ENCODE data around the gene PARP6.
A peak's percentile ranks its signal among the peaks of the same experiment; 100 is the strongest.

PARP6 gene, protein sequence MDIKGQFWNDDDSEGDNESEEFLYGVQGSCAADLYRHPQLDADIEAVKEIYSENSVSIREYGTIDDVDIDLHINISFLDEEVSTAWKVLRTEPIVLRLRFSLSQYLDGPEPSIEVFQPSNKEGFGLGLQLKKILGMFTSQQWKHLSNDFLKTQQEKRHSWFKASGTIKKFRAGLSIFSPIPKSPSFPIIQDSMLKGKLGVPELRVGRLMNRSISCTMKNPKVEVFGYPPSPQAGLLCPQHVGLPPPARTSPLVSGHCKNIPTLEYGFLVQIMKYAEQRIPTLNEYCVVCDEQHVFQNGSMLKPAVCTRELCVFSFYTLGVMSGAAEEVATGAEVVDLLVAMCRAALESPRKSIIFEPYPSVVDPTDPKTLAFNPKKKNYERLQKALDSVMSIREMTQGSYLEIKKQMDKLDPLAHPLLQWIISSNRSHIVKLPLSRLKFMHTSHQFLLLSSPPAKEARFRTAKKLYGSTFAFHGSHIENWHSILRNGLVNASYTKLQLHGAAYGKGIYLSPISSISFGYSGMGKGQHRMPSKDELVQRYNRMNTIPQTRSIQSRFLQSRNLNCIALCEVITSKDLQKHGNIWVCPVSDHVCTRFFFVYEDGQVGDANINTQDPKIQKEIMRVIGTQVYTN

DNA sequence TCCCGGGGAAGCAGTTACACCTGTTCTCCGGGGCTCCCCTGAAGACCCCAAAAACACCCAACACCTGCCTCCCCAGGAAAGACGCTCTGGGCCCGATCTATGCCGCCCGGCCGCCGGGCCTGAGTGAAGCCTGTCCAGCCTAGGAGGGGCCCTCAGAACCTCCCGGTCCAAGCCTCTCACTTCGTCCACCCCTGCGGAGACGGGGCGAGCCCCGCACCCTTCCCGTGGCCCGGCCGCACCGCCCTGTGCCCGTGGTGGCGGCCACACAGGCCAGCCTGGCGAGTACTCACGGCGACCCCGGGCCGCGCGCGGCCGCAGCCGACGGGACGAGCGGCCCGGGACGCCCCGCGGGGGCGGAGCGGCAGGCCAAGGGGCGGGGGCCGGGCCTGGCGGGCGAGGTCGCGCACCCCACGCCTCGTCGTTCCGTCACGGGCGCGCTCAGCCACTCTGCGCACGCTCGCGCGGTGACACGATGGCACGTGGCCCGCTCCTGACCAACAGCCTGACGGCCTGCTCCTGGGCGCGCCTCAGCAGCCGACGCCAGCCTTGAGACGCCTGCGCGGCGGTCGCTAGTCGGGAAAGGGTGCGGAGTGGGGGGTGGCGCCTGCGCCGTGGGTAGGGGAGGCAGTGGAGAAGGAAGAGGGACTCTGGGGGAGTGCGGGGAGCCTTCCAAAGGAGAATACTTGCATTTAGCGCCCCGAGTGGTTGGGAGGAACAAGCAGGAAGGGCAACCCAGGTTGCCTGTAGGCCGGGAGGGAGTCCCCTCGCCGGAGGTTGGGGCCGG lies at the start of gene PARP6:
Gene PARP6, minus strand, starts transcription at position 342 of the 784 bp plus-strand sequence. CDS start 5,077 bp downstream, outside the sequence.
- peak; percentile 98 for DNase-seq

DNA sequence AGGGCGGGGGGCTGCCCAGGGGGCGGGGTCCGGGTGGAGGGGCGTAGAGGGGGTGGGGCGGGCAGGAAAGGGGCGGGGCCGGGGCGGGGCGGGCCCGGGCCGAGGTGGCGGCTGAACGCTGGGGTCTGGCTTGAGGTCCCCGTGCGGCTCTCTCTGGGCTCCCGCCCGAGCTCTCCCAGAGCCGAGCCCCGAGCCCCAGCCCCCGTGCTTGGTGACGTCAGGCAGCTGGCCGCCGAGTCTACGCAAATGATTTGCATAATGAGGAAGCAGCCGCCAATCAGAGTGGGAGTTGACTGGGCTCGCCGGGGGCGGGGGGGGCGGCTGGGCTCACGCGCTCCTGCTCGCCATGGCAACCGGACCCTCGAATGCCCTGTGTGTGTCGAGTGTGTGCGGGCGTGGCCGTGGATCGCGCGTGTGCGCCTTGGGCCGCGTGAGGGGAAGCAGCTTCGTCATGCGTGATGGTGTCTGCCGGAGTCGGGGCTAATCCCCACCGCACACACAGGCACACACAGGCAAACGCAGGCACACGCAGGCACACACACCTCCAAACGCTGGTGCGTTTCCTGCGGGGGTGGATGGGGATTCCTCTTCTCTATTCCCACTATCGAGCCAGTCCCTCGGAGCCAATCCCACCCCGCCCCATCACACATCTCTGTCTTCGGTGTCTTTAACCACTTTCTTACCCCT lies 47.8 kb upstream of the PARP6 start, which contains the start of gene CELF6:
Gene CELF6, minus strand, starts transcription at position 173 of the 687 bp plus-strand sequence. CDS start 283 bp downstream, outside the sequence.
- peak; percentile 55 for DNase-seq

DNA sequence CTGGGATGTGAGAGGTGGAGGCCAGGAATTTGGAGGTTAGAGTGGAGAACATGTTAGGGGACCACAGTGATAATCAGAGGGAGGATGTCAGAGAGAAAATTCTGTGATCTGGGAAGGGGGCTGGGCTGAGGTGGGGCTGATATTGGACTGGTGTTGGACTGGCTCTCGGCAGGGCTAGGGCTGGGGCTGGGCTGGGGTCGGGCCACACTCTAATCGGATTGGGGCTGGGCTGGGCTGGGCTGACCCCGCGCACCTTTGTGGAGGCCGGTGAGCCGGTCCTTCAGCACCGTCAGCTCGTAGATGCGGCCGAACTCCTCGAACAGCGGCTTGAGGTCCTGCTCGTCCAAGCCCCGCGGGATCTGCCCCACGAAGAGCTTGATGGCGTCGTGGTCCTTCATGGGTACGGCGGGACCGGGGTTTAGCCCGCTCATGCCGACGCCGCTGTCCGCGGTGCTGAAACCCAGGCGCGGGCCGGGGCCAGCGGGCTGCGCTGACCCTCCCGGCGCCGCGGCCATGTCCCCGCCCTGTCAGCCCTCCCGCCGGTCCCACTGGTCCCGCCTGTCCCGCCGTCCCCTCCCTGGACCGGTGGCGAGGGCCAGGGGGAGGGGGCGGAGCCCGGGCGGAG lies 47.1 kb upstream of the PARP6 start:
- peak; percentile 9 for DNase-seq

DNA sequence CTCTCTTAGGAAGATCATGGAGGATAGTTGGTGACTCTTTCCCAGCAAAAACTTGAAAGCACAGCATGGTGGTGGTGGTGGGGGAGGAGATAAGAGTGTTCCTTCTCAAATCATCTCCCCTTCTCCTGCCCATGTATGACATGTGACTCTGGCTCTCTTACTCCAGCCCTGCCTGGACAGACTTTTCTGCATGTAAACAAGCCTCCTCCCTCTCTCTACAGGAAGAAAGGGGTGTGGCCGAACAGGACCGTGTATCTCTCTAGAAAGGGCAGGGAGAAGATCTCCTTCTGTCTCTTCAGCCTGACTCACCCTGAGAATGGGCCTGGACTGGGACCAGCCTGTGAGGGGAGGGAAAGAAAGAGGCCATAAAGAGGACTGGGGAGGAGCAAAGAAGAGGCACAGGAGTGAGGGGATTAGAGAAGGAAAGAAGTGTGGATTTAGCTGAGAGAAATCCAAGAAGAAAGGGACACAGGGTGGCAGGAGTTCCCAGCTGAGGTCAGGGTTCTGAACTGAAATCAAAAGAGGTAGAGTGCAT lies 46.1 kb upstream of the PARP6 start:
- no peak for DNase-seq

DNA sequence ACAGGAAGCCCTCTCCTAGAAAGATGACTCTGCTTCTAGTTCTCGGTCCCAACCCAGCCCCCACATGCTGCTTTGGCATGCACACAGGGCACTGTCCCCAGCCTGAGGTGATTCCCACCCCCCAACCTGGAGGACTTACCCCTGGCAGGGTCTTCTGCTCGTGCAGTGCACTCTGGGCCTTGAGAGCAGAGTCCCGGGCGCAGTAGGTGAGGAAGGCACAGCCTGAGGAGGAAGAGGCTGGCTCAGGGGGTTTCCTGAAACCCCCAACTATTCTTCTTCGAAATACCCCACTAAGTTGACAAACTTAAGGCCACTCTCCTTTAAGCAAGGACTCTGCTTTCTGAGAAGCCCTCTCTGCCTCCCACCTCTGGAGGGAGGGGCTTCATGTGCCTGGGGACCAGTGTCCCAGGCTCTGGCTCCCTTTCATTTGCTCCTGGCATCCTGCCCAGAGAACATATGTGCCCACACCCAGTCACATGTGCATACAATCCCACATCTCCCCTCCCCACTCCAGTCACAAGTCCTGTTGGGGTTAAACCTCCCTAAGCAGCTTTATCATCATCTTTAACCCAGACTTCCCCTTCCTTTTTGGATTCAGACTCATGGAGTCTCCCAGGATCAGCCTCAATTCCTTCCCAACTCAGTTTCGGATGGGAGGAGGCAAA lies 43.5 kb upstream of the PARP6 start:
- DNase-seq = no peak

DNA sequence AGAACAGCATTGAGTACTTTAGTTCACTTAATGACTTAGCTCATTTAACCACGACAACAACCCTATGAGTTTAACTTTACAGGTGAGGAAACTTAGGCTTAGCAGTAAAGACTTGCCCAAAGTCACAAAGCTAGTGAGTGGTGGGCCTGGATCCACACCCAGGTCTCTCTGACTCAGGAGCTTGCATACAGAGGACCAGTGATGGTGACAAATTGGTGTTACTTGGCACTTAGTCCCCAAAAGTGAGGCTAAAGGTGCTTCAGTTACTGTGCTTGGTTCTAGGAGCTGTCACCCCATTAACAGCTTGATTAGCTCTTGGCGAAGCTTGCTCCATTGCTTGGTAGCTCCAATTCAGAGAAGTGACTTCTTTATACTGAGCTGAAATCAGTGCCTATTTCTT lies 41.5 kb upstream of the PARP6 start:
- DNase-seq = no peak

DNA sequence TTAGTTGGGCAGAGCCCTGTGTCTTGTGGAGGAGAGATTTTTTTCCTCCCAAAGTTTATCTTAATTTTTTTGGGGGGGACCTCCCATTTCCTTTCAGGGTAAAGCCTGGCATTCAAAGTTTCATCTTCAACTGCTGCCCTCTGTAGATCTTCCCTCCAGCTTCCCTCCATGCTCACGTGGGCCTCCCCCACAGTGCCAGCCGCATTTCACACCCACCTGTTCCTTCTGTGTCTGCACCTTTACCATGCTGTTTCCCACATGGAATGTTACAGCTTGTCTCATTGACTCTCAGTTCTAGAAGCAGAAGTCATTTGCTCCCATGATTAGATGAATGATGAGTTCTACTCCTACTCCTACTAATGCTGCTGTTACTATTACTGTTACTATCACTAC lies 41.1 kb upstream of the PARP6 start:
- no peak for DNase-seq

DNA sequence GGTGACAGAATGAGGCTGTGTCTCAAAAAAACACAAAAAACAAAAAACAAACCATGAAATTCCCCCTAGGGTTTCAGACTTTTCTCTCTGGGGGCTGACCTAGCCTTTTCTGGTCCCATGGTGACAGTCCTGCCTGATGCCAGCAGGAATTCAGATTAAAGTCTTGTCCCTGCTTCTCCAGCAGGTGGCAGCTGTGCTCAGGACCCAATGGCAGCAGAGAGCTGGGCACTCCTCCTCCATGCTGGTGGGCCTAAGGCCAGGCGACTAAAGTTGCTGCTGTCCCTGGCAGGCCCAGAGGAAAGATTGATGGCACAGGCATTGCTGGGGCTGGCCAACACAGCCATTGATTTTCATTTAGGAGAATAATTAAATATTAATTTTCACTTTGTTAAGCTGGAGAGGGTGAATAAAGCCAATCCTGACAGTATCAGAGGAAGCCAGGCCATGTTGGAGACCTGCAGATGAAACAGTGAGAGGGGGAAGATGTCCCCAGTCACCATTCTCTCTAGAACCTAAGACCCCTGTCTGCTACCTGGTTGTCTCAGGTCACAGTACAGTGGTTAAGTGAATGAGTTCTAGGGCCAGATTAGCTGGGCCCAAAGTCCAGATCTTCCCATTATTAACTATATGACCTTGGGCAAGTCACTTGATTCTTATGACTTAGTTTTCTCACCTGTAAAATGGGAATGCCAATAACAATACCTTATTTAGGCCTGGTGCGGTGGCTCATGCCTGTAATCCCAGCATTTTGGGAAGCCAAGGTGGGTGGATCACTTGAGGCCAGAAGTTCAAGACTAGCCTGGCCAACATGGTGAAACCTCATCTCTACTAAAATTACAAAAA lies 40.5 kb upstream of the PARP6 start:
- peak; percentile 26 for DNase-seq

DNA sequence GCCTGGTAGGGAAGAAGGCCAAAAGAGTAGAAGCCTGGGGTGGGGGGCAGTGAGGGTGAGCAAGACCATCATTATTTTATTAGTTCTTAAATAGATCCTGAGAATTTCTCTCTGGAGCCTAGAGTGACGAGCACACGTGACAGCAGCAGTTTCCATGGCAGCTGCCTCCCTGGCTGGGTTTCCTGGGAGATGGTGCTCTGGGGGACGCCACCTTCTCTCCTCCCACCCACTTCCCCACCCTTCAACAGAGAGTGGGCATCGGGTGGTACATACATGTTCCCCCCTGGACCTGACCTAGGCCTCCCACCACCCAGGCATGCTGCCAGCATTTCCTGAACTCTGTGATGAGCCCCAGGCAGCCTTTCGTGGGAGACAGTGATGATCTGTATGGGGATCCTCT lies 34.7 kb upstream of the PARP6 start:
- no peak for DNase-seq

DNA sequence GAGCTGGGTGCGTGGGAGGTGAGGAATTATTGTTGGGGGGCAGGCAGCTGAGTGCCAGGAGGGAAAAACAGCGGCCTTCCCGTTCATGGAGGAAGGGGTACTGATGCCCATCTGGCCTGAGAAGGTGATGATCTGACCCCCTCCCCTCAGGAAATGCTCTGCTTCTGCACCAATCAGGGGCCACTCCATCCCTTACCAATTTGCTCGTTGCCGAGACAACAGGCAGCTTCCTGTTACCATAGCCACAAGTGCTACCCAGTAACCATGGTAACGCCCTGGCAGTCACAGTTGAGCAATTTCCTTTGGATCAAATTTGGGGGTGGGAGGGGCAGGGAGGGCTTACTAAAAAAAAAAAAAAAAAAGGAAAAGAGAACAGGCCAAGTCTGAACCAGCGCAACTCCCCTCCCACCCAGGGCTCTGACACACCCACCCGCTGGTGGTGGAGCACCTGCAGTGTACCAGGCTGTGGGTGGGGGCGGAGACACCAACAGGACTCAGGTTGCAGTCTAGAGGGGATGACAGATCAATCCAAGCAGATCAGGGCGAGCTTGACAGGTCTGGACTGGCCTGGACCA lies 33.9 kb upstream of the PARP6 start:
- DNase-seq = peak; percentile 18

DNA sequence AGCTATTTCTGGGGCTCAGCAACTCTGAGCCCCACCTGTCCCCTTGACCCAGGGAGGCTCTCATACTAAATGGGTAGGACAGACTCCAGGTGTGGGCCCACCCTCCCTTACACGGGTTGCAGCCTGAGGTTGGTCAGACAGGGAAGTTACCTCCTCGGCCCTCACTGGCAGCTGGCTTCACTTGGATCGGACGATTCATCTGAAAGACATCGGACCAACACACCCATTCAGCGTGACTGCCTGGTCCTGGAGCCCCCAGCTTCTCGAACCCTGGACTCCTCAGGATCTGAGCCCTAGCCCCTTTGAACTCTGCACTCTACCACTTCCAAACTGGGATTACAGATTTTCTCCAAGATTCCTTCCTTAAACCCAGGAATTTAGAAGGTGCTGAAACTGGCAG lies 32.2 kb upstream of the PARP6 start:
- DNase-seq = no peak

DNA sequence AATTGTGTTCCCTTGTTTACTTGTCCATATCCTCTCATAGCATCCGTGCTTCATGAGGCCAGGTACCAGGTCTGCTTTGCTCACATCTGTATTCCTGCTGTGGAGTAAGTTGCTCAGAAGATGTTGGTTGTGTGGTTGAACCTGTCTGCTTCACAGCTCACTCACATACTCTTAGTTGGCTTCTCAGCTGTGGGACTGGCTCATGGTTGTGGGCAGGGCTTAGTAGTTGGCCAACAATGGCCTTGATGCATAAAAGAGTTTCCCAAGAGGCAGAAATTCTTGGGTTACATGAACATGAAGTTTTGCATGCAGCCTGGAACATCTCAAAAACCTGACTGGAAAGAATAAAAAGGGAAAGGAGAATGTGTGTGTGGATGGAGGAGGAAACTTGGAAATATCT lies 30.6 kb upstream of the PARP6 start:
- no peak for DNase-seq

DNA sequence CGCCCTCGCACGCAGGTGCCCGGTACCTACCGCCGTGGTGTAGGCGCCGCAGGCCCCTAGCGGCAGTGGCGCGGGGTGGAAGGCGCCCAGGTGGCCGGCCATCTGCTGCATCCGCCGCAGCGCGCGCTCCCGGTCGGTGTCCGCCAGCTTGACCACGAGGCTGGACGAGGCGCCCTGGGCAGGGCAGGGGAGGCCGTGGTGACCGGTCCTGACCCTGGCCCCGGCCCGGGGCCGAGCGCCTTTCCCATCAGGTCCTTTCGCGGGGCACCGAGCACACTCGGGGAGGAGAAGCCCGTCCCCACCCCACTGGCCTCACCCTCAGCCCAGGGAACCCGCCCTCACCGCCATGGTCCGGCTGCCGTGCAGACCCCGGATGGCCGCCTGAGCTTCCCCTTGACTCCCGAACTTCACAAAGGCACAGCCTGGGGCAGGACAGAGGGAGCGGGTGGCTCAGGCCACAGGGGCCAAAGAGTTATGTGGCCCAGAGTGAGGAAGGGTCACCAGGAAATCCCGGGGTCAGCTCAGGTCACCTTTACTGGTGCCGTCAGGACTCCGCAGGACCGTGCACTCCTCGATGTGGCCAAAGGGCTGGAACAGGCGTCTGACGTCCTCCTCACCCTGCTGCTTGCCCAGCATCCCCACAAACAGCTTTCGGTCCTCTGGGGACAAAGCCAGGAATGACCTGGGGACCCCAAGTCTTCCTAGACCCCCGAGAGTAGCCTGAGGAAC lies 17.4 kb upstream of the PARP6 start:
- DNase-seq = no peak

DNA sequence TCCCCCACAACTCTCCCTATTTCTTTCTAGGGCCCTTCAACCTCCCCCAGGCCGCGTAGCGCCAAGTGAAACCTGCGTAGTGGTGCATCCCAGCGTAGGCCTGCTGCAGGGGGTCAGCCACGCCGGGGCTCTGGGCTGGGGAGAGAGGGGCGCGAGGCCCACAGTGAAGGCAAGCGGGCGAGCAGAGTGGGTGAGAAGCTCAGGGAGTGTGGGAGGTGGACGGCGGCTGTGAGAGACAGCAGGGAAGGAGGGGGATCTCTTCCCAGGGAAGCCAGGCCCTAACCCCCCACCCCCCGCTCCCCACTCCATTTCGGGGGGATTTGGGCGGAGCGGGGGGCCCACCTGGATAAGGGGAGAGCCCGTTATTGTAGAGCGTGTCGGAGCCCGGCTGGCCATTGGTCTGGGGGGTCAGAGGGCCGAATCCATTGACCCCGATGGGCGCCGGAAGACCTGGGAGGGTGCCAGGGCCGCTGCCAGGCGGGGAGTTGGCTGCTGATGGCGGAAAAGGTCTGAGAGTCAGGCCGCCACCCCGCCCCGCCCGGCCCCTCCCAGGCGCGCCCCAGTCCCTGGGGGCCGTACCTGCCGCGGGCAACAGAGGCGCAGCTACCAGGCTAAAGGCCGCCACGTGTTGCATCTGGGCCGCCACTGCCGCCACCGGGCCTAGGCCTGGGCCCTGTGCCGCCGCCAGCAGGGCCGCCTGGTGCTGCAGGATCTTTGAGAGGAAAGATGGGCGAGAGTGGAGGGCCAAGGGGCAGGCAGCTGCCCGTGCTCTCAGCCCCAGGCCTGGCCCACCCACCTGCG lies 16.6 kb upstream of the PARP6 start:
- no peak for DNase-seq

DNA sequence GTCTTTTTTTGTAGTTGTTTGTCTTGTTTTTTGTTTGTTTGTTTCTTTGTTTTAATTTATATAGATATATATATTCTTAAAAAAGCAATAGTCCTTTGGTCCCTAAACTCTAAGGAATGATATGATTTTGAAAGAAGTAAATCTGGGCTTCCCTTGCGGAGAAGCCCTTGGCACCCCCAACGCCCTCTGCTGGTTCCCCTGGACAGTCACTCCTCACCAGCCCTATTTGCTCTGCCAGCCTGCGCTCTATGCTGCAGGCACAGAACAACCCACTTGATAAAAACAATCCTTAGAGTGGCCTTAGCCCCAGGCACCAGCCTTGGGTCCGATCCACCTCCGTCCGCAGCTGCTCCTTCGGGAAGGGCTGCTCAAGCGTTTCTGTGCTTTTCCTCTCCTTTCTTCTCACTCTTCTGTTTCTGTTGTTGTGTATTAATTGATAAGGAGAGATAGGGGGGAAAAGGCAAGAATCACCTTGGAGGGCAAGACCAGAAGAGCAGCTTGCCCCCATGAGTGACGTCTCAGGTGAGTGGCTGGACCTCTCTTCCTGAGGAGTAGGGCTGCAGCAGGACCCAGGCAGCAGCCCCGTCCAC lies 13.7 kb upstream of the PARP6 start:
- peak; percentile 34 for DNase-seq

DNA sequence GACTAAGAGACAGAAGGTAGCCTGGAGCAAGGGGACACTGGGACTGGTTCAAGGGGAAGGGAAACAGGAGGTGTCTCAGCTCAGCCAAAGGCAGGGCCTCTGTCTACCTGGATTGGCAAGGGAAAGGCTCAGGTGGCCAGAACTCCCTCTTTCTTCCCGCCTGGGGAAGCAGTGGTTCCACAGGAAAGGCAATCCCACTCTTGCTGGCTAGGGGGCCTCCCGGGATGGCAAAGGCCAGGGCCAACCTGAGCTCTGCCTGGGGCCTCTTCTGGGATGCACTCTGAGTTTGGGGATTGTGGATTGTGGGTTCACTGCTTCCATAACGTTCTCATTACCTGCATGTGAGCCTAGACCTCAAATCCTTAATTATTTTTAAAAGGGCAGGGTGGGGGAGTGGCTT lies 13.0 kb upstream of the PARP6 start:
- DNase-seq = no peak

DNA sequence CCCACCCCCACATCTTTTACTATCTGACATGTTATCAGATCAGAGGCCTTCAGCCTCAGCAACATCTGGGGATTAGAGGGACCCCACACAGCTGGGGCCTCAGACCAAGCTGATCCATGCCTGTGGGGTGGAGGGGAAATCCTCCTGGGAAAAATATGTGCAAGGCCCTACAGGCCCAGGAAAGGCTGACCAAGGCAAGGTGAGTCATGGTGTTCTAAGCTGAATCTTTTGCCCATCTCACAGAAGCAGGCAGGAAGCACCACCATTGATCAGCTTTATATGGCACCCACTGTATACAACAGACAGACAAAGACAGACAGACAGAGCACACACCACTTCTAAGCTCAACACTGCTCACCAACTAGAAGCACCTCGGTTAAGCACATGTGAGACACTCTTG lies 12.4 kb upstream of the PARP6 start:
- no peak for DNase-seq

DNA sequence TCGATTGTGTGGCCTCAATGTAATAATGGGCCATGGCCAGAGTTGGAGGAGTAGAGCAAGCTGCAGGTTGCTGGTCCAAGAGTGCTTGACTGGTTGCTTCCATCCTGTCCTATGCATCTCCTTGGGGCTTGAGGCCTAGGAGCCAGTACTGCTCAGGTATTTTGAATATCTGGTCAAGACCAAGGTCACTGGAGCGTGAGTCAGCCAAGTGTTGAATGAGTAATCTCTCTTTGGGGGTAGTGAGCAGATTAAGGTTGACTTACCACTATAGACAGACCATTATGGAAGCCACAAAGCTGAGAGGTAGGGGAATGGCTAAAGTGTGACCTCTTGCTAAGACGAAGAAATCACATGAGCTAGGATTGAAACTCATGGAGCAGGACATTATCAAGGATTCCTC lies 9.4 kb upstream of the PARP6 start:
- no peak for DNase-seq
